ENCODE results near the gene MROH7. TPM values are rescaled to one million over a fixed set of nuclear protein-coding genes. Genes with fewer than 3 reads are reported as not detected.

MROH7 gene
- total and polyA plus RNA-seq, 9 of the 15 experiments (the other 6 are each of a cell fraction or from before 2014, with no cell fraction given) = not detected

DNA sequence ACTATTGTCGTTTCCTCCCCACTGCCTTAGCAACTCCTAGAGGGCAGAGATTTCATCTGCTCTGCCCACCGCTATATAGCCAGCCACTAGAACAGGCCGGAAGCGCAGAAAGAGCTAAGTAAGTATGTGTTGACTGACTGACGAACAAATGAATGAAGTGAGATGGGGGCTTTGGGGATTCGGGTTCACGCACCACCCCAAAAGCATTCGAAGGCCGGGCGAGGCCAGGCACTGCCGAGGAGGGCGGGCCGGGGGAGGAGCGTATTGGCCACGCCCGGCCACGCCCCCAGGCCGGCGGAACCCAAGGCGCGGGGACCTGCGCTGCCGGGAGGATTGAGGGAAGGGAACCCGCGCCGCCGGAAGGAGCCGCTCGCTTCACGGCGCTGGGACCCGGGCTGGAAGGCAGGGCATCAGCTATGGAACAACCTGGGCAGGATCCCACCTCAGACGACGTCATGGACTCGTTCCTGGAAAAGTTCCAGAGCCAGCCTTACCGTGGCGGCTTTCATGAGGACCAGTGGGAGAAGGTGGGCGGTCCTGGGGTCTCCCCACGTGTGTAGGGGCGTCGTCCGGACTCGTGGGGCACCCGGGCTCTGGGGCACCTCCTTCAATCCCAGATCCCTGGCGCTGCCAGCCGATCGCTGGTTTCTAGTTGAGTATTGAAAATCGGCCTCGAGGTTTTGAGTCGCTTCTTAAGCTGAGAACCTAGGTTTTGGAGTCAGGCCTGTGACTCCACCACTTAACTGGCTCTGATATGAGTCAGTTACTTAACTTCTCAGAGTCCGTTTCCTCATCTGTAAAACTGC, 74.1 kb downstream of the MROH7 start, which contains the start of gene TTC4 (continued):
- TF ChIP-seq, protein P1, sequence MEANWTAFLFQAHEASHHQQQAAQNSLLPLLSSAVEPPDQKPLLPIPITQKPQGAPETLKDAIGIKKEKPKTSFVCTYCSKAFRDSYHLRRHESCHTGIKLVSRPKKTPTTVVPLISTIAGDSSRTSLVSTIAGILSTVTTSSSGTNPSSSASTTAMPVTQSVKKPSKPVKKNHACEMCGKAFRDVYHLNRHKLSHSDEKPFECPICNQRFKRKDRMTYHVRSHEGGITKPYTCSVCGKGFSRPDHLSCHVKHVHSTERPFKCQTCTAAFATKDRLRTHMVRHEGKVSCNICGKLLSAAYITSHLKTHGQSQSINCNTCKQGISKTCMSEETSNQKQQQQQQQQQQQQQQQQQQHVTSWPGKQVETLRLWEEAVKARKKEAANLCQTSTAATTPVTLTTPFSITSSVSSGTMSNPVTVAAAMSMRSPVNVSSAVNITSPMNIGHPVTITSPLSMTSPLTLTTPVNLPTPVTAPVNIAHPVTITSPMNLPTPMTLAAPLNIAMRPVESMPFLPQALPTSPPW (CRISPR knock-in tag; IDR thresholded peaks at IDR 0.05) = peak; percentile 45
- TF ChIP-seq ZNF589 (CRISPR knock-in tag; IDR thresholded peaks at IDR 0.05; ENCODE audit: low read depth) (no peak), ZNF124 (CRISPR knock-in tag; IDR thresholded peaks at IDR 0.05) (no peak), BDP1 (IDR thresholded peaks at IDR 0.05; ENCODE audit: insufficient read depth, insufficient read length) (no peak), KAT7 (CRISPR knock-in tag; IDR thresholded peaks at IDR 0.05; ENCODE audit: borderline replicate concordance) (peak; percentile 91), PHB2 (IDR thresholded peaks at IDR 0.05; ENCODE audit: low read depth) (no peak), THRAP3 (IDR thresholded peaks at IDR 0.05; ENCODE audit: borderline replicate concordance) (no peak), NCOA4 (IDR thresholded peaks at IDR 0.05; ENCODE audit: partially characterized antibody) (no peak), CC2D1A (IDR thresholded peaks at IDR 0.05) (no peak), ZNF695 (CRISPR knock-in tag; IDR thresholded peaks at IDR 0.05) (no peak), SMAD1 (IDR thresholded peaks at IDR 0.05; ENCODE audit: low read depth, low read length, partially characterized antibody) (no peak), NCOA2 (IDR thresholded peaks at IDR 0.05; ENCODE audit: partially characterized antibody in 2 of 2) (no peak), STAG1 (CRISPR knock-in tag; IDR thresholded peaks at IDR 0.05; ENCODE audit: borderline replicate concordance) (no peak), ZNF3 (CRISPR knock-in tag; IDR thresholded peaks at IDR 0.05) (no peak), RBM22 (IDR thresholded peaks at IDR 0.05; ENCODE audit: low read depth, low read length, poor library complexity, severe bottlenecking) (peak; percentile 72), PURB (CRISPR knock-in tag; IDR thresholded peaks at IDR 0.05; ENCODE audit: low read depth) (no peak), HDAC2 (IDR thresholded peaks at IDR 0.05) (peak; percentile 83; the same call in 1 of the 2 replicates), HDAC8 (tag; IDR thresholded peaks at IDR 0.05) (0 out of 2 replicates have a peak, but pooled peaks have one; percentile 46), KAT8 (IDR thresholded peaks at IDR 0.05; ENCODE audit: low read depth) (no peak), RFX1 (IDR thresholded peaks at IDR 0.05) (no peak; the same call in 1 of the 2 replicates), ZNF668 (CRISPR knock-in tag; IDR thresholded peaks at IDR 0.05) (no peak), MCM5 (IDR thresholded peaks at IDR 0.05; ENCODE audit: low read depth) (no peak)
- TF ChIP-seq, protein P2, sequence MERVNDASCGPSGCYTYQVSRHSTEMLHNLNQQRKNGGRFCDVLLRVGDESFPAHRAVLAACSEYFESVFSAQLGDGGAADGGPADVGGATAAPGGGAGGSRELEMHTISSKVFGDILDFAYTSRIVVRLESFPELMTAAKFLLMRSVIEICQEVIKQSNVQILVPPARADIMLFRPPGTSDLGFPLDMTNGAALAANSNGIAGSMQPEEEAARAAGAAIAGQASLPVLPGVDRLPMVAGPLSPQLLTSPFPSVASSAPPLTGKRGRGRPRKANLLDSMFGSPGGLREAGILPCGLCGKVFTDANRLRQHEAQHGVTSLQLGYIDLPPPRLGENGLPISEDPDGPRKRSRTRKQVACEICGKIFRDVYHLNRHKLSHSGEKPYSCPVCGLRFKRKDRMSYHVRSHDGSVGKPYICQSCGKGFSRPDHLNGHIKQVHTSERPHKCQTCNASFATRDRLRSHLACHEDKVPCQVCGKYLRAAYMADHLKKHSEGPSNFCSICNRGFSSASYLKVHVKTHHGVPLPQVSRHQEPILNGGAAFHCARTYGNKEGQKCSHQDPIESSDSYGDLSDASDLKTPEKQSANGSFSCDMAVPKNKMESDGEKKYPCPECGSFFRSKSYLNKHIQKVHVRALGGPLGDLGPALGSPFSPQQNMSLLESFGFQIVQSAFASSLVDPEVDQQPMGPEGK (CRISPR knock-in tag; IDR thresholded peaks at IDR 0.05; ENCODE audit: borderline replicate concordance) = no peak
- TF ChIP-seq, protein P3, sequence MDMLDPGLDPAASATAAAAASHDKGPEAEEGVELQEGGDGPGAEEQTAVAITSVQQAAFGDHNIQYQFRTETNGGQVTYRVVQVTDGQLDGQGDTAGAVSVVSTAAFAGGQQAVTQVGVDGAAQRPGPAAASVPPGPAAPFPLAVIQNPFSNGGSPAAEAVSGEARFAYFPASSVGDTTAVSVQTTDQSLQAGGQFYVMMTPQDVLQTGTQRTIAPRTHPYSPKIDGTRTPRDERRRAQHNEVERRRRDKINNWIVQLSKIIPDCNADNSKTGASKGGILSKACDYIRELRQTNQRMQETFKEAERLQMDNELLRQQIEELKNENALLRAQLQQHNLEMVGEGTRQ (CRISPR knock-in tag; IDR thresholded peaks at IDR 0.05) = 0 out of 2 replicates have a peak, but pooled peaks have one; percentile 18
- TF ChIP-seq, protein P4, sequence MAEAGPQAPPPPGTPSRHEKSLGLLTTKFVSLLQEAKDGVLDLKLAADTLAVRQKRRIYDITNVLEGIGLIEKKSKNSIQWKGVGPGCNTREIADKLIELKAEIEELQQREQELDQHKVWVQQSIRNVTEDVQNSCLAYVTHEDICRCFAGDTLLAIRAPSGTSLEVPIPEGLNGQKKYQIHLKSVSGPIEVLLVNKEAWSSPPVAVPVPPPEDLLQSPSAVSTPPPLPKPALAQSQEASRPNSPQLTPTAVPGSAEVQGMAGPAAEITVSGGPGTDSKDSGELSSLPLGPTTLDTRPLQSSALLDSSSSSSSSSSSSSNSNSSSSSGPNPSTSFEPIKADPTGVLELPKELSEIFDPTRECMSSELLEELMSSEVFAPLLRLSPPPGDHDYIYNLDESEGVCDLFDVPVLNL (CRISPR knock-in tag; IDR thresholded peaks at IDR 0.05; ENCODE audit: low read depth) = 0 out of 2 replicates have a peak, but pooled peaks have one; percentile 74
